ENCODE data around the gene DLX2. TPM values are rescaled to one million over a fixed set of nuclear protein-coding genes. Genes with fewer than 3 reads are reported as not detected.

The DLX2 gene
- polyA plus RNA-seq, 3 donors, result 0.08 TPM; not detected in 2

DNA sequence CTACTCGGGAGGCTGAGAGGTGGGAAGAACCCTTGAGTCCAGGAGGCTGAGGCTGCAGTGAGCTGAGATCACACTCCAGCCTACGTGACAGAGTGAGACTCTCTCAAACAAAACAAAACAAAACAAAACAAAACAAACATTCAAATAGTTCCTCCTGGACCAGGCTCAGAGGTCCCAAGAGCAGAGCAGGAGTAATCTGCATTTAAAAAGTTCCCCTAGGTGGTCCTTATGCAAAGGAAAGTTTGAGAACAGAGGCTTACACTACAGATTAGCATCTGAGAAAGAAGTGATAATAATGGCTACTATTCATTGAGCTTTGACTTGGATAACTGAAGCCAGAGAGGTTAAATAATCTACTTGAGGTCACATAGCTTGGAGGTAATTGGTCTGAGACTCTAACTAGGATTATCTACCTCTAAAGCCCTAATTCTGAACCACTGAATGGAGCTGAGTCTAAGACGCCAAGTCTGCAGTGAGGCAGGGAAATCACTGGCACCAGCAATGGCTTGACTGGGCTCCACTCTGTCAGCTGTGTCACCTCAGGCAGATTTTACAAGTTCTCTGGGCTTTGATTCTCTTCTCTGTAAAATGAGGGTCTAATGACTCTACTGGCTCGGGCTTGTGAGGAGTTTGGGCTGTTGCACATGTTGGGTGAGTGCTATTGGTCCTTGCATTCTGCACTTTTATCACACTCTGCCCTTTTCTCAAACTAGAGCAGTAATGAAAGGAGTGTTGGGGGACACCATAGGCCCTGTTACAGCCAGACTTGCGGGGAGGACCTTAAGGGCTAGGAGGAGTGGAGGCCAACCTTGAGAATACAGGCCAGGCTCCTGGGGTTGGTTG is 29.2 kb upstream of the DLX2 start:
- Histone ChIP-seq H3K4me3 (replicated peaks in 1 of 3; ENCODE audit: low read depth in 2 of 3, low read length in 3 of 3) (no peak overlapping the region), H2AFZ (ENCODE audit: insufficient read depth, low read depth, low read length, poor library complexity, severe bottlenecking) (no peak overlapping the region), H3K9me3 (replicated peaks in 1 of 2; ENCODE audit: control insufficient read depth in 1 of 2, insufficient read depth in 1 of 2, low read length in 2 of 2) (no peaks in the 10 kb centered on the region), H3K36me3 (replicated peaks in 1 of 2; ENCODE audit: control insufficient read depth in 1 of 2, insufficient read depth in 2 of 2, low read length in 2 of 2) (no peaks in the 10 kb centered on the region), H3K9ac (ENCODE audit: insufficient read depth, low read length, poor library complexity, severe bottlenecking) (no peak overlapping the region), H3K4me1 (ENCODE audit: control insufficient read depth in 1 of 2, insufficient read depth in 2 of 2, low read length in 2 of 2) (no peaks in the 10 kb centered on the region), H3K27ac (ENCODE audit: low read depth in 1 of 2, low read length in 2 of 2) (no peak overlapping the region), H4K20me1 (ENCODE audit: insufficient read depth, low read length) (no peaks in the 10 kb centered on the region), H3K79me2 (ENCODE audit: insufficient read depth, low read length) (no peaks in the 10 kb centered on the region), H3K4me2 (replicated peaks; ENCODE audit: extremely low read depth, low read length, poor library complexity, severe bottlenecking) (no peak overlapping the region), H3K27me3 (ENCODE audit: control insufficient read depth in 2 of 2, insufficient read depth in 2 of 2, low read length in 2 of 2) (no peaks in the 10 kb centered on the region)
- intact Hi-C loops (cut with micrococcal nuclease), result no loop called here
- WGBS (ENCODE audit: insufficient coverage), result 96% methylated on average over 2 of the region's 5 CpGs
- Mint-ChIP-seq H3K27ac (peak overlapping the region in 1 of 7 donors; percentile 24), H3K4me3 (no peak overlapping the region), H3K4me1 (no peaks in the 10 kb centered on the region), H3K27me3 (ENCODE audit: low read depth in 3 of 3) (peaks cover 1 to 2% (median 2%) of the 10 kb centered on the region in 3 donors), H3K9me3 (peaks cover 0 to 3% (median 0%) of the 10 kb centered on the region in 7 donors), H3K36me3 (no peaks in the 10 kb centered on the region)
- TF ChIP-seq, protein P1, sequence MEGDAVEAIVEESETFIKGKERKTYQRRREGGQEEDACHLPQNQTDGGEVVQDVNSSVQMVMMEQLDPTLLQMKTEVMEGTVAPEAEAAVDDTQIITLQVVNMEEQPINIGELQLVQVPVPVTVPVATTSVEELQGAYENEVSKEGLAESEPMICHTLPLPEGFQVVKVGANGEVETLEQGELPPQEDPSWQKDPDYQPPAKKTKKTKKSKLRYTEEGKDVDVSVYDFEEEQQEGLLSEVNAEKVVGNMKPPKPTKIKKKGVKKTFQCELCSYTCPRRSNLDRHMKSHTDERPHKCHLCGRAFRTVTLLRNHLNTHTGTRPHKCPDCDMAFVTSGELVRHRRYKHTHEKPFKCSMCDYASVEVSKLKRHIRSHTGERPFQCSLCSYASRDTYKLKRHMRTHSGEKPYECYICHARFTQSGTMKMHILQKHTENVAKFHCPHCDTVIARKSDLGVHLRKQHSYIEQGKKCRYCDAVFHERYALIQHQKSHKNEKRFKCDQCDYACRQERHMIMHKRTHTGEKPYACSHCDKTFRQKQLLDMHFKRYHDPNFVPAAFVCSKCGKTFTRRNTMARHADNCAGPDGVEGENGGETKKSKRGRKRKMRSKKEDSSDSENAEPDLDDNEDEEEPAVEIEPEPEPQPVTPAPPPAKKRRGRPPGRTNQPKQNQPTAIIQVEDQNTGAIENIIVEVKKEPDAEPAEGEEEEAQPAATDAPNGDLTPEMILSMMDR (IDR thresholded peaks at IDR 0.05), result no peak
- DNase-seq, result no peak

DNA sequence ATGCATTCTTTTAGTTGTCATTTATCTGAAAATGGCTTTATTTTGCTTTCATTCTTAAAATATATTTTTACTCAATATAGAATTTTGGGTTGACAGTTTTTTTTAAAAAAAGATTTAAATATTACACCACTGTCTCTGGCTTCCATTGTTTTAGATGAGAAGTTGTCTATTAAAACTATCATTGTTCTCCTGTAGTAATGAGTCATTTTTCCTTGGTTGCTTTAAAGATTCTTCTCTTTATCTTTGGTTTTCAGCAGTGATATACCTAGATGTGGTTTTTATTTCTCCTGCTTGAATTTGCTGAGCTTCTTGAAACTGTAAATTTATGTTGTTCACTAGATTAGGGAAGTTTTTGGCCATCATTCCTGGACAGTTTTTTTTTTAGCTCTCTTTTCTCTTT is 26.7 kb upstream of the DLX2 start:
- Mint-ChIP-seq H3K27me3 (ENCODE audit: low read depth in 3 of 3) (peaks cover 0 to 2% (median 2%) of the 10 kb centered on the region in 3 donors), H3K9me3 (peaks cover 0 to 3% (median 0%) of the 10 kb centered on the region in 7 donors), H3K36me3 (no peaks in the 10 kb centered on the region), H3K4me1 (no peaks in the 10 kb centered on the region), H3K27ac (no peak overlapping the region), H3K4me3 (no peak overlapping the region)
- Histone ChIP-seq H3K9ac (ENCODE audit: insufficient read depth, low read length, poor library complexity, severe bottlenecking) (no peak overlapping the region), H3K36me3 (replicated peaks in 1 of 2; ENCODE audit: control insufficient read depth in 1 of 2, insufficient read depth in 2 of 2, low read length in 2 of 2) (no peaks in the 10 kb centered on the region), H3K4me1 (ENCODE audit: control insufficient read depth in 1 of 2, insufficient read depth in 2 of 2, low read length in 2 of 2) (no peaks in the 10 kb centered on the region), H4K20me1 (ENCODE audit: insufficient read depth, low read length) (no peaks in the 10 kb centered on the region), H3K27ac (ENCODE audit: low read depth in 1 of 2, low read length in 2 of 2) (no peak overlapping the region), H3K4me3 (replicated peaks in 1 of 3; ENCODE audit: low read depth in 2 of 3, low read length in 3 of 3) (no peak overlapping the region), H3K4me2 (replicated peaks; ENCODE audit: extremely low read depth, low read length, poor library complexity, severe bottlenecking) (no peak overlapping the region), H3K27me3 (ENCODE audit: control insufficient read depth in 2 of 2, insufficient read depth in 2 of 2, low read length in 2 of 2) (no peaks in the 10 kb centered on the region), H3K79me2 (ENCODE audit: insufficient read depth, low read length) (no peaks in the 10 kb centered on the region), H3K9me3 (replicated peaks in 1 of 2; ENCODE audit: control insufficient read depth in 1 of 2, insufficient read depth in 1 of 2, low read length in 2 of 2) (no peaks in the 10 kb centered on the region), H2AFZ (ENCODE audit: insufficient read depth, low read depth, low read length, poor library complexity, severe bottlenecking) (no peak overlapping the region)
- DNase-seq, result no peak
- TF ChIP-seq, protein P1 (IDR thresholded peaks at IDR 0.05), result no peak
- intact Hi-C loops (cut with micrococcal nuclease), result loop anchor here in 1 of 2 donors (5.0 kb wide), 1 partner anchor 422 kb away; no protein-coding TSS in a partner anchor
